Activated naive CD4-positive, alpha-beta T cell treated with anti-CD3 and anti-CD28 coated beads, Interleukin-2, amount 50 U/mL, for 24 hours (primary cell): ENCODE data around the gene PXDN.
A peak's percentile ranks its signal among the peaks of the same experiment; 100 is the strongest.
"Not testable (repeated sequence)": the region's sequence is repeated elsewhere in the genome, so short reads cannot be mapped to it uniquely, and the experiment has no call there.

Experiments used
- H3K27ac Mint-ChIP-seq: one replicate; pipeline ENCODE4 v1.8.0; 2021; ENCODE audit warnings: mild to moderate bottlenecking, mixed read lengths
- H3K27me3 Mint-ChIP-seq: one replicate; pipeline ENCODE4 v1.8.0; 2021; ENCODE audit warnings: mixed read lengths
- H3K36me3 Mint-ChIP-seq: one replicate; pipeline ENCODE4 v1.8.0; 2021; ENCODE audit warnings: mixed read lengths
- H3K4me1 Mint-ChIP-seq: one replicate; pipeline ENCODE4 v1.8.0; 2021; ENCODE audit warnings: mixed read lengths
- H3K4me3 Mint-ChIP-seq: one replicate; pipeline ENCODE4 v1.8.0; 2021; ENCODE audit warnings: mild to moderate bottlenecking, mixed read lengths
- H3K9me3 Mint-ChIP-seq: one replicate; pipeline ENCODE4 v1.8.0; 2021; ENCODE audit warnings: mixed read lengths

Gene PXDN

DNA sequence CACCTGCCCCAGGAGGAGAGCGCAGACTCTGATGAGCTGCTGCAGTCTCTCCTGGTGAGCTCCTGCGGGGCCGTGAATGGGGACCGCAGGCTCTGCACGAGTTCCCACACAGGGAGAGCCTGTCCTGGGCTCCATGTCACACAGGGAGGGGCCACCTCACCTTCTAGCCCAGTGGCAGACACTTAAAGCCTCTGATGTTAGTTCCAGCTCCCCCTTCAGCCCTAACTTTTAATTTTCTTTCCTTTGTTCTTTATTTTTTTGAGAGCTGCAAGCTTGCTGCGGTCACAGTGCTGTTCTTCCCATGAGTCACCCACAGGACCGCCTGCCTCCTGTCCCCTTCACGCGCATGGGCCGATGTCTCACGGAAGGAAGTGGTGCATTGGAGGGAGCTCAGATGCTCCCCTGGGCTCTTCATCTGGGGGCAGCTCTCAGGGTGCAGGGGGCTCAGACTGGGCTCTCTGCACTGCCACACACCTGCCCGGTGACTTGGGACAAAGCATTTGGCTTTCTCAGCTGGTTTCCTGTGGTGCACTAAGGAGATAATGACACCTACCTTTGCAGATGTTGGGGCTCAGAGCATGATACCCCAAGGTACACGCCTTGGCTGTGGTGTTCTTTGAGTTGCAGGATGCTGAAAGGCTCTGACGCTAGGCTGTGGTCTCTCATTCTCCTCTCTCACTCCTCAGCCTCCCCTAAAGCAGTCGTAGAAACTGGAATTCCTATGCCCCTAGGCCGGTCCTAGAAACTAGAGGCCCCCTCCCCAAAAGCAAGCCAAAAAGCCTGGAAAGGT is 37.2 kb upstream of the PXDN start:
- peak overlapping the region; percentile 0 for H3K4me3 Mint-ChIP-seq

DNA sequence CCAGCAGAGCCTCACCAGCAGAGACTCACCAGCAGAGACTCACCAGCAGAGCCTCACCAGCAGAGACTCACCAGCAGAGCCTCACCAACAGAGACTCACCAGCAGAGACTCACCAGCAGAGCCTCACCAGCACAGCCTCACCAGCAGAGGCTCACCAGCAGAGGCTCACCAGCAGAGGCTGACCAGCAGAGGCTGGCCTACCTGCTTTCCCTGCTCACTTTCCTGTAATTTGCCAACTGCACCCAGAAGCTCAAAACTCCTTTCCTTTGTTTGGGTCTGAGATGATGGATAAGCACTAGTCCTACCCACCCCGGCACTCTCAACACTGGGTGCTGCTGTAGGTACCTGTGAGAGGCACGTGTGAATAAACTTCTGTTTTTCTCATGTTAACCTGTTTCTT is 36.4 kb upstream of the PXDN start:
- H3K27ac Mint-ChIP-seq, result no peak overlapping the region
- H3K27me3 Mint-ChIP-seq, result peaks cover 6% of the 10 kb centered on the region
- H3K4me3 Mint-ChIP-seq, result no peak overlapping the region
- H3K4me1 Mint-ChIP-seq, result no peaks in the 10 kb centered on the region
- H3K36me3 Mint-ChIP-seq, result no peaks in the 10 kb centered on the region
- no peaks in the 10 kb centered on the region for H3K9me3 Mint-ChIP-seq

More for the DNA sequence above, 37.2 kb upstream of the PXDN start:
- Mint-ChIP-seq H3K27ac (no peak overlapping the region), H3K9me3 (no peaks in the 10 kb centered on the region), H3K27me3 (peaks cover 6% of the 10 kb centered on the region), H3K4me1 (no peaks in the 10 kb centered on the region), H3K36me3 (no peaks in the 10 kb centered on the region)

DNA sequence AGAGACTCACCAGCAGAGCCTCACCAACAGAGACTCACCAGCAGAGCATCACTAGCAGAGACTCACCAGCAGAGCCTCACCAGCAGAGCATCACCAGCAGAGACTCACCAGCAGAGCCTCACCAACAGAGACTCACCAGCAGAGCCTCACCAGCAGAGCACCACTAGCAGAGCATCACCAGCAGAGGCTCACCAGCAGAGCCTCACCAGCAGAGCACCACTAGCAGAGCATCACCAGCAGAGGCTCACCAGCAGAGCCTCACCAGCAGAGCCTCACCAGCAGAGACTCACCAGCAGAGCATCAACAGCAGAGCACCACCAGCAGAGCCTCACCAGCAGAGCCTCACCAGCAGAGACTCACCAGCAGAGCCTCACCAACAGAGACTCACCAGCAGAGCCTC is 35.7 kb upstream of the PXDN start:
- not testable (repeated sequence) for H3K27ac Mint-ChIP-seq, H3K36me3 Mint-ChIP-seq, H3K4me1 Mint-ChIP-seq, H3K27me3 Mint-ChIP-seq, H3K9me3 Mint-ChIP-seq, H3K4me3 Mint-ChIP-seq

DNA sequence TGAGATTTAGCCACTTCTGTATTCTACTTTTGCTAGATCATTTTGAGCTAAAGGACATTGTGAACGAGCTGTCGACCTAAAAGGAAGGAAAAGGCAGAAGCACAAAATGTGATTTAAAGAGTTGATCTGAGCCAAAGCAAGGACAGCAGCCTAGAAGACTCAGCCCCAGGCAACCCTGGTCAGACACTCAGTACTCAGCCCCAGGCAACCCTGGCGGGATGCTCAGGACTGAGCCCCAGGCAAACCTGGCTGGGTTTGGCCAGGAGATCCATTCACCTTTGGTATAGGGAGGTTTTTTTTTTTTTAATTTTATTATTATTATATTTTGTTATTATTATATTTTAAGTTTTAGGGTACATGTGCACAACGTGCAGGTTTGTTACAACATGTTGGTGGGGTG is 34.3 kb upstream of the PXDN start:
- H3K4me3 Mint-ChIP-seq, result no peak overlapping the region
- H3K36me3 Mint-ChIP-seq, result no peaks in the 10 kb centered on the region
- H3K4me1 Mint-ChIP-seq, result no peaks in the 10 kb centered on the region
- H3K27me3 Mint-ChIP-seq, result peaks cover 9% of the 10 kb centered on the region
- H3K9me3 Mint-ChIP-seq, result no peaks in the 10 kb centered on the region
- H3K27ac Mint-ChIP-seq, result peak overlapping the region; percentile 26

DNA sequence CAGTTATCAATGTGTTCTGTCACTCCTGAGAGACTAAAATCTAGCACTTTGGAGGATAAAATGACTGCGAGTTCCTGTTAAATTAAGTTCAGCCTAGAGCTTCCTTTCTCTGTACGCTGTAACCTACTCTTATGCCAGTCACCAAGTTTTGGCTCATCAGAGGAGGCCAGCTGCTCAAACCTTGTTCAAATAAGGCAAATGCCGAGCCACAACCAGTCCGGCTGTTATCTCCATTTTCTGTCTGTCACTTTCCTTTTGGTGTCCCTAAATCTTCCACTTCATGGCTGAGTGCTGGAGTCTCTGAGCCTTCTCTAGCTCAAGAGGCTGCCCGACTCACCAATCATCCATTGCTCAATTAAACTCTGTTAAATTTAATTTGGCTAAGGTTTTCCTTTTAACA is 33.5 kb upstream of the PXDN start:
- Mint-ChIP-seq H3K27me3 (peaks cover 8% of the 10 kb centered on the region), H3K4me1 (no peaks in the 10 kb centered on the region), H3K4me3 (no peak overlapping the region), H3K27ac (no peak overlapping the region), H3K9me3 (no peaks in the 10 kb centered on the region), H3K36me3 (no peaks in the 10 kb centered on the region)

DNA sequence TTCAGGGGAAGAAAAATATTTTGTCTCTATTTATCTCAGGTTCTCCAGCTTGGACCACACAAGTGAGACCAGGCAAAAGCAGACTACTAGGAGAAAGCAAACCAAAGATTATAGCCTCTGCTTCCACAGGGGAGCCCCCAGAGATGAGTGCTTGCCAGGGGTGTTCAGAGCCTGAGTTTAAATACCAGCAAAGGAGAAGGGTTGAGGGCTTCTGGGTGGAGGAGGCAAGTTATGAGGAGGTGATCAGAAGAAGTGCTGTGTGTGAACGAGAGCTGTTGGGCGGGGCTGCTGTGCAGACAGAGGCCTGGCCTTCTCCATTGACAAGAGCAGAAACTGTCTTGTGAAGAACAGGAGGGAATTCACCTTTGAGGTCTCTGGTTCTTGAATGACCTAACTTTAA is 32.8 kb upstream of the PXDN start:
- no peaks in the 10 kb centered on the region for H3K4me1 Mint-ChIP-seq
- H3K36me3 Mint-ChIP-seq, result no peaks in the 10 kb centered on the region
- H3K4me3 Mint-ChIP-seq, result no peak overlapping the region
- peaks cover 5% of the 10 kb centered on the region for H3K27me3 Mint-ChIP-seq
- H3K9me3 Mint-ChIP-seq, result no peaks in the 10 kb centered on the region
- H3K27ac Mint-ChIP-seq, result no peak overlapping the region

DNA sequence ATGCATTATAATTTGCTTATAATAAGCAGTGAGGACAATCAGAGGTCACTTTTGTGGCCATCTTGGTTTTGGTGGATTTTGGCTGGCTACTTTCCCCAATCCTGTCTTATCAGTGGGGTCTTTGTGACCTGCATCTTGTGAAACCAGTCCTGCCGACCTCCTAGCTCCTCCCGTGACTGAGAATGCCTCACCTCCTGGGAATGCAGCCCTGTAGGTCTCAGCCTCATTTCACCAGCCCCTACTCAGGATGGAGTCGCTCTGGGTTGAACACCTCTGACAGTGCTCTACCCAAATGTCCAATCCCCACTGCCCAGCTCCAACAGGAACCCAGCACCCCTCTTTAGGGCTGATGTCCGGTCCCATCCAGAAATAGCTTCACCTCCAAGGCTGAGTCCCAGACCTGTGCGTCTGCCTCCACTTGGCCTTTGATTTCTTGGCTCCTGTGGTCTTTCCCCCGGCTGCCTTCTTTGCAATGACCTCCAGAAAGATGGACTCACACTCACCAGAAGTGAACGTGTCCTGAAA is 31.3 kb upstream of the PXDN start:
- Mint-ChIP-seq H3K27ac (no peak overlapping the region), H3K9me3 (no peaks in the 10 kb centered on the region), H3K27me3 (peaks cover 5% of the 10 kb centered on the region), H3K4me3 (no peak overlapping the region), H3K36me3 (no peaks in the 10 kb centered on the region), H3K4me1 (no peaks in the 10 kb centered on the region)

DNA sequence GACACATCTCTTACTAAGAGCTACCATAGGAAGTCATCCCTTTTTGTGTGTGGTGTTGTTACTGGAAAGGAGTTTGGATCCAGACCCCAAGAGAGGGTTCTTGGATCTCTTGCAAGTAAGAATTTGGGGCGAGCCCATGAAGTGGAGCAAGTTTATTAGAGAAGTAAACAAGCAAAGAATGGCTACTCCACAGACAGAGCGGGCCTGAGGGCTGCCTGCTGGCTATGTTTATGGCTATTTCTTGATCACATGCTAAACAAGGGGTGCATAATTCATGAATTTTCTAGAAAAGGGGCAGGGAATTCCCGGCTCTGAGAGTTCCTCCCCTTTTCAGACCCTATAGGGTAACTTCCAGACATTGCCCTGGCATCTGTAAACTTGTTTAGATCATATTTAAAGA is 30.6 kb upstream of the PXDN start:
- Mint-ChIP-seq H3K36me3 (no peaks in the 10 kb centered on the region), H3K27me3 (peaks cover 5% of the 10 kb centered on the region), H3K27ac (no peak overlapping the region)

DNA sequence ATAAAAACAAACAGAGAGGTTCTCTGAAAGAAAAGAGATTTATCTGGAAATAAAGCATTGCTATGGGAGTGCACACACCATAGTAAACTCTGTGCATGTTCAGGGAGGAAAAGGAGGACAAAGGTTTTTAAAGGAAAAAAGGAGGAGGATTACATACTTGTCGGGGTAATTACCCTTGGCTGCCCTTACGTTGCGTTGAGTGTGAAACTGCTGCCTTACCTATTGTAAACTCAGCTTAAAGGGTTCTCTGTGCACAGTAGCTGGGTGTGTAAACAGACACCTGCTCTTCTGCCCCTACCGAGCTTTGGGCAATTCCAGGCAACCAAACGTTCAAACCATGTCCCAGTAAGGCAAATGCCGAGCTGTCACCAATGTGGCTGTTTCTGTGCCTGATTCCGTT is 29.6 kb upstream of the PXDN start:
- Mint-ChIP-seq H3K4me1 (no peaks in the 10 kb centered on the region), H3K27ac (no peak overlapping the region), H3K36me3 (no peaks in the 10 kb centered on the region), H3K27me3 (peaks cover 8% of the 10 kb centered on the region), H3K4me3 (no peak overlapping the region), H3K9me3 (no peaks in the 10 kb centered on the region)

More for the DNA sequence above, 30.6 kb upstream of the PXDN start:
- Mint-ChIP-seq H3K4me1 (no peaks in the 10 kb centered on the region), H3K4me3 (no peak overlapping the region), H3K9me3 (no peaks in the 10 kb centered on the region)

DNA sequence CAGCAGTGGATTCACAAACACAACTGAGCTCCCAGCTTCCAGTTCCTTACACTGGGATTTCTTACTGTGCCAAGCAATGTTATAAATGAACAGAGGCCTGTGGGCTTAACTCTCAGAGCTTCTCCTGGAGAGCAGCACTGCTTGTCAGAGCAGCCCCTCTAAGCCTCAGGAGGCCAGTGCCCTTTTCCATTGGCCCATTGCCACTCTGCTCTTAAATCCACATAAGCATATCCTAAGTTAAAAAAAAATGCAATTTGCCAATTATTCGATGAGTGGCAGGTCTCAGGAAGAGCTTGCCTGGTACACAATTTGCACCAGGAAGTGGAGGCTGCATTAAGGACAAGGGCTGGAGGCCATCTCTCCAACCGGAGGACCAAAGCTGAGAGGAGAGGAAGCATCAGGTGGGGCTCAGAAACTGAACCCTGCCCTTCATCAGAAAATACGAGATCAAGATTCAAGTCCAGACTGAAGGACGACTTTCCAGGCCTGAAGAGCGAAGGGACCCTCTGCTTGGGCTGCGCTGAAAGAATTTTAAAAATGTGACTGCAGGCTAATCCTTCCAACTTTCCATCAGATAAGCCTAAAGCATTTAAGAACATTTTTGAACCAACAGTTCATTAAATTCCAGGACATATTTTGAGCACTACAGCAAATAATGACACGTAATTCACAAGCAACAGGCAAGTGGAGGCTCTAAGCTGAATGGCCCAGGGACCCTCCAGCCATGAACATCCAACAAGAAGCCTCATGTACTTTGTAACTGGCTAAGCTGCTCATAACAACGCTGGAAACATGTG is 28.4 kb upstream of the PXDN start:
- no peak overlapping the region for H3K4me3 Mint-ChIP-seq
- H3K36me3 Mint-ChIP-seq, result no peaks in the 10 kb centered on the region
- no peaks in the 10 kb centered on the region for H3K4me1 Mint-ChIP-seq
- H3K9me3 Mint-ChIP-seq, result no peaks in the 10 kb centered on the region
- peaks cover 7% of the 10 kb centered on the region for H3K27me3 Mint-ChIP-seq
- H3K27ac Mint-ChIP-seq, result no peak overlapping the region

DNA sequence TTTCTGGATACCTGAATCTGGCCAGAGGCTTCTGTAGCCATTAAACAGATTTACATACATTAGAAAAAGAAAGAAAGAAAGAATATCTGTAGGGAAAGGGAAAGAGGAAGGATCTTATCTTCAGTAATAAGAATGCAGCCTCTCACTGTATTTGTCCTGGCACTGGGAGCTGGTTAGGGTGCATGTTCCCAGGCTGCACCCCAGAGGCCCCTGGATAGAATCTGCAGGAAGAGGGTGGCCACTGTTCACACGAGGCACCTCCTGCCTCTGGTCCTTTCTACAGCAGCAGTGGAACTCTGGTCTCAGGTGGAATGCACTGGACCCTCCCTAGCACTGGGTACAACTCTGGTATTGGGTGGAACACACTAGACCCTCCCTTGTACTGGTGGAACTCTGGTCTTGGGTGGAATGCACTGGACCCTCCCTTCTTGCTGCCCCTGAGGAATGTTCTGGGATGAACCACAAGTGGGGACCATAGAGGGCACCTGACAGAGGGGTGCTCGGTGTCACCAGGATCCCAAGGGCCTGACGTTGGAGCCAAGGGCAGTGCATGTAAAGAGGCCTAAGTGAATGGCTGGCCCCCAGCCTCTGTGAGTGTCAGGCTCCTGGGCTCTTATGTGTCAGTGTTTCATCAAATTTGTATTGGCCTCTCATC is 27.4 kb upstream of the PXDN start:
- H3K36me3 Mint-ChIP-seq, result no peaks in the 10 kb centered on the region
- no peak overlapping the region for H3K27ac Mint-ChIP-seq
- no peak overlapping the region for H3K4me3 Mint-ChIP-seq
- no peaks in the 10 kb centered on the region for H3K9me3 Mint-ChIP-seq
- H3K4me1 Mint-ChIP-seq, result no peaks in the 10 kb centered on the region
- peaks cover 8% of the 10 kb centered on the region for H3K27me3 Mint-ChIP-seq

DNA sequence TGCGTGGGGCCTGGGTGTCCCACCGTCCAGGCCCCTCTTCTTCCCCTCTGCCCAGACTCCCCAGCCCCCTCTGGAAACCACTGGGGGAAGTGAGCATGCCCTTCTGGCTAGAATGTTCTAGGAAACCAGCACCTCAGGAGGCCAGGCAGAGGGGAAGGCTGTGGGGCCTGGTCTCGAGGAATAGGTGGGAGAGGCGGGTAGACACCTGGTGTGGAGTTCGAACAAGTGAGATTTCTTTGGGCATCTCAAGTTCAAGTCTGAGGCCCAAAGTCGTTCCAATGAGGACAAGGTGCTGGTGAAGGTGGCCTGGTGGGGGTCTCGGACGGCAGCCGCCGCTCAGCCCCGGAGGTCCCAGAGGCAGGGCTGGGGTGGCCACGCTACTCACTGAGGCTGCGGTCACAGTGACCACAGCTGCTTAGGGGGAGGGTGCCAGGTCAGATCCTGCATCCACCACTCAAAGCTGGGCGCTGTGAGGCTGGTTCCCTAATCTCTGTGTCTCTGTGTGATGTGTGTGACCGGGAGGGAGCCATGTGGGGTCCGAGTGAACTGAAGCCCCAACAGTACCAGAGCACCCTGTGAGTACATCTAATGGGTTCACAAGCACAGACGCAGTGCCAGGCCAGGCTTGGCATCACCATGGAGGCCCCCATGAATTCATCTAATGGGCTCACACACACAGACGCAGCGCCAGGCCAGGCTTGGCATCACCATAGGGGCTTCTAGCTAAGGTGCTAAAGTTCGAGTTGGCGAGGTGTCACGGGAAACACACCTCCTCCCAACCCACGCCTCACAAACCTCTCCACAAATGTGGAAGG is 26.5 kb upstream of the PXDN start:
- Mint-ChIP-seq H3K4me1 (no peaks in the 10 kb centered on the region), H3K9me3 (no peaks in the 10 kb centered on the region), H3K36me3 (no peaks in the 10 kb centered on the region), H3K27ac (no peak overlapping the region), H3K4me3 (no peak overlapping the region), H3K27me3 (peaks cover 8% of the 10 kb centered on the region)

DNA sequence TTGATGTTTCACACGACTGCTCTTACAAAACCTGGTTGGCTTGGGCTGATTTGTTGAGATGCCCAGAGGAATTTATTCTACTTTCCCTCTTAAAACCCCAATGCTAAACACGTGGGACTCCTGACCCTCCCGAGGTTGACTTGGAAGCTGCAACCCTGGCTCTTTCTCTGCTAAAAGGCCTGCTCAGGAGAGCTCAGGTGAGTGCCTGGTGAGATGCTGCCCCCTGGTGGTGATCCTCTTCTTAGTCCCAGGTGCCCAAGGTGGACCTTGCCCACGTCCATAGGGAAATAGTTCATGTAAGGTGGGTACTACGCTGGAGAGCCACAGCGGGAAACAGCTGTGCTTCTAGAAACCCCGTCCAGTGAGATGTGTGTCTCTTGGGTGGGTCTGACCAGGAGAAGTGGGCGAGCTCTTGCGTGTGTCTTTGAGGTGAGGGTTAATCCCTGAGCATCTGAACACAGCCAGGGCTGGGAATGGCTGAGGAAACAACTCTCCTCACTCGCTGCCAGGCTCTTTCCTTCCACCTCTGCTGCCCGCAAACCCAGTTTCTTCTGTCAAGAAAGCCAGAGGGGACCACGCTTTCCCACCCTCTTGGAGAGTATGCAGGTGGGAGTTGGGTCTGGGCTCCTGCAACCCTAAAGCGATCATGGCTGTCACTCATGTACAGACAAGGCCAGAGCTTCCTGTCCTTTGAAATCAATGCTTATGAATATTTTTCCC is 25.5 kb upstream of the PXDN start:
- Mint-ChIP-seq H3K4me3 (no peak overlapping the region), H3K36me3 (no peaks in the 10 kb centered on the region), H3K27me3 (peaks cover 9% of the 10 kb centered on the region), H3K4me1 (no peaks in the 10 kb centered on the region), H3K27ac (no peak overlapping the region), H3K9me3 (no peaks in the 10 kb centered on the region)

DNA sequence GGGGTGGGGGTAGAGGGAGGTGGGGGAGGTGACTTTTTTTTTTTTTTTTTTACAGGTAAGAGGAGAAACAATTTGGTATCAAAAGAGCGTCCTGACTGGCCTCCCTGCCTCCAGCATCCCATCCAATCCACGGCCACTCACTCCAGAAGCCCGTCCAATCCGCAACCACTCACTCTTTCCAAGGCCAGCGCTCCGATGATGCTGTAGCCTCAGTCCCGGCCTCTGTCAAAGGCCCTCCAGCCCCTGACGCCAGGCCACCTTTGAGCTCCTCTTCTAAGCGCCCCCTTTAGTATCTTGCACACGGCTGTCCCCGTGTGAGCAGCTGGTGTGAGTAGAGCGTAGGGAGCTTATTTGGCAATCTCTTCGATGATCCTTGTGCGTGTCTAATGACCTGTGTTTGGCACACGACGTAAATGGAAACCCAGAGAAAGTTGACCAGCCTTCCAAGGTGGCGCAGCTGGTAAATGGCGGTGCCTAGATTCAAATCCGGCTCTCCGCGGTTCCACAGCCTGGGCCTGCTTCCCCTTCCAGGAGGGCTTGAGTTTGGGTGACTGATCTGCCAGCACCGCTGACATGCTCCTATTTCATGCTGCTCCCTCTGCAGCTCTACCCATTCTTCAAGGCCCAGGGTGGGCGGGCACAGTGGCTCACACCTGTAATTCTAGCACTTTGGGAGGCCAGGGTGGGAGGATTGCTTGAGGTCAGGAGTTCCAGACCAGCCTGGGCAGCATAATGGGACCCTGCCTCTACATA is 23.8 kb upstream of the PXDN start:
- Mint-ChIP-seq H3K4me3 (no peak overlapping the region), H3K27me3 (peaks cover 6% of the 10 kb centered on the region), H3K36me3 (no peaks in the 10 kb centered on the region), H3K9me3 (no peaks in the 10 kb centered on the region), H3K27ac (no peak overlapping the region), H3K4me1 (no peaks in the 10 kb centered on the region)
